ENCODE data around the gene ECM2. TPM values are rescaled to one million over a fixed set of nuclear protein-coding genes. Genes with fewer than 3 reads are reported as not detected.

Gene ECM2
- total RNA-seq, 1 experiment from 2014 or later: not detected

GRCh38 chr9:92500725-92501124 lies 35.1 kb downstream of the ECM2 start:
- H3K79me2 ChIP-seq (ENCODE audit: insufficient read depth, low read length): no peaks in the 10 kb centered on the region
- ChIA-PET RAD21 (ENCODE audit: low non-redundant PET in 1 of 2, low total read pairs in 2 of 2, uncharacterized antibody in 2 of 2, unreplicated experiment in 2 of 2) (no interaction called here), CTCF (no interaction called here), POLR2A (no interaction called here)
- no peaks in the 10 kb centered on the region for H3K9me3 ChIP-seq (ENCODE audit: control insufficient read depth in 1 of 2, insufficient read depth in 1 of 2, low read depth in 1 of 2, low read length in 2 of 2)
- TF ChIP-seq POLR2A (IDR thresholded peaks at IDR 0.05; ENCODE audit: borderline replicate concordance, extremely low read depth, insufficient read depth, insufficient read length): no peak
- TF ChIP-seq SRF (IDR thresholded peaks at IDR 0.05; ENCODE audit: low read depth): no peak
- TF ChIP-seq CBX3 (IDR thresholded peaks at IDR 0.05; ENCODE audit: low read depth): no peak
- TF ChIP-seq SP1 (IDR thresholded peaks at IDR 0.05; ENCODE audit: low read depth): no peak
- no peak for TF ChIP-seq TCF7L2 (IDR thresholded peaks at IDR 0.05; ENCODE audit: borderline replicate concordance, extremely low read depth, insufficient read depth, insufficient read length)
- no peak for TF ChIP-seq EGR1 (IDR thresholded peaks at IDR 0.05; ENCODE audit: low read depth)
- no peak for TF ChIP-seq ELF1 (IDR thresholded peaks at IDR 0.05; ENCODE audit: borderline replicate concordance, low read depth)
- TF ChIP-seq FOSL1 (IDR thresholded peaks at IDR 0.05; ENCODE audit: low read depth): no peak
- no peak for TF ChIP-seq CEBPB (IDR thresholded peaks at IDR 0.05; ENCODE audit: low read depth)
- TF ChIP-seq RAD21 (IDR thresholded peaks at IDR 0.05; ENCODE audit: low read depth): no peak
- TF ChIP-seq YY1 (IDR thresholded peaks at IDR 0.05; ENCODE audit: extremely low read depth, insufficient replicate concordance, low read depth, low read length): no peak
- TF ChIP-seq SIN3A (IDR thresholded peaks at IDR 0.05; ENCODE audit: low read depth): no peak
- no peak for TF ChIP-seq ZNF274 (IDR thresholded peaks at IDR 0.05; ENCODE audit: low read depth, low read length)
- no peak for TF ChIP-seq CTCF (IDR thresholded peaks at IDR 0.05 in 2 of 3, conservative IDR thresholded peaks at IDR 0.05 in 1 of 3; ENCODE audit: borderline replicate concordance in 1 of 3, insufficient read depth in 1 of 3, low read depth in 2 of 3, low read length in 2 of 3)
- no peak for TF ChIP-seq JUND (IDR thresholded peaks at IDR 0.05)
- TF ChIP-seq EZH2phosphoT487 (IDR thresholded peaks at IDR 0.05; ENCODE audit: borderline replicate concordance): no peak
- H3K27ac ChIP-seq (ENCODE audit: low read depth, low read length): no peak overlapping the region
- ATAC-seq: no peak
- H3K4me3 ChIP-seq (replicated peaks in 1 of 2; ENCODE audit: low read depth in 1 of 2, low read length in 2 of 2): no peak overlapping the region
- H3K36me3 ChIP-seq (ENCODE audit: control insufficient read depth in 1 of 2, insufficient read depth in 2 of 2, low read length in 2 of 2): no peaks in the 10 kb centered on the region
- no peaks in the 10 kb centered on the region for H4K20me1 ChIP-seq (ENCODE audit: insufficient read depth)
- intact Hi-C loops (cut with micrococcal nuclease): no loop called here
- no peaks in the 10 kb centered on the region for H3K27me3 ChIP-seq (ENCODE audit: insufficient read depth, low read length)
- H3K9ac ChIP-seq (ENCODE audit: low read length): no peak overlapping the region
- no peaks in the 10 kb centered on the region for H3K9me2 ChIP-seq (ENCODE audit: insufficient read depth)
- BruUV-seq (replicated peaks): no TSS peak
- H3K4me1 ChIP-seq (ENCODE audit: control insufficient read depth in 1 of 2, insufficient read depth in 2 of 2, low read length in 2 of 2): peaks cover 0 to 2% of the 10 kb centered on the region in 2 experiments; a peak in 3 of 4 replicates
- H2AFZ ChIP-seq (ENCODE audit: low read depth, low read length, poor library complexity, severe bottlenecking): no peak overlapping the region
- no peak for DNase-seq (ENCODE audit: low read depth, low spot score)
- H3K4me2 ChIP-seq (ENCODE audit: low read length): no peak overlapping the region

Data from HCT116 (cell line).